Fibroblast of lung (primary cell): ENCODE data around the gene LACC1.

Source experiments
- CTCF ChIP-seq, 2 donors: IDR thresholded peaks in 1 of 2; conservative IDR thresholded peaks in 1 of 2; 1 replicate in 1 of 2; 2 replicates in 1 of 2; pipeline ENCODE4 v1.5.1; 2011 to 2012; ENCODE audit warnings: low read length in 2 of 2, control low read depth in 1 of 2, inconsistent platforms in 1 of 2, low read depth in 1 of 2, mild to moderate bottlenecking in 1 of 2
- EZH2 ChIP-seq: IDR thresholded peaks from 2 replicates; pipeline ENCODE4 v1.5.1; 2012; ENCODE audit warnings: low read length, control low read depth, mild to moderate bottlenecking; ENCODE audit errors: missing control alignments

DNA sequence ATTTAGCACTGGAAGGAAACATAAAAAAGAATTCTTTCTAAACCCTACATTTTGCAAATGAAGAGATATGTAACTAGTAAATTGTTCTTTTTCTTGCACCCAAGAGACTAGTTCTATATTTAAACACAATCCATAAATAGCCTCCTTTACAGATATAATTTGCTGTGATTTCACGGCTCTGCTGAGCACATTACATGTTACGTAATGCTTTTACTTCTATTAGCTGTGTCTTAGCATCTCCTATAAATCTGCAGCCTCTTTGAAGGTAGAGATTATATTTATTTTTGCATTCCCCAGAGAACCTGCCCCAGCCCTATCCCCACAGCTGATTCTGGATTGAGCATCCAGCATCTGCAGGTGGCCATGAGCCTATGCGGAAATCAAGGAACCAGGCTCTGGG is 32.2 kb downstream of the LACC1 start:
- no peak for TF ChIP-seq CTCF (conservative IDR thresholded peaks at IDR 0.05 in 1 of 2, IDR thresholded peaks at IDR 0.05 in 1 of 2; ENCODE audit: low read depth in 1 of 2, low read length in 2 of 2)
- no peak for TF ChIP-seq EZH2
